ENCODE results near the gene SERPINA10.
"Not testable (repeated sequence)": the region's sequence is repeated elsewhere in the genome, so short reads cannot be mapped to it uniquely, and the experiment has no call there.

Gene SERPINA10

GRCh38 chr14:94312481-94313246, 19.6 kb upstream of the SERPINA10 start:
- DNase-seq, result no peak

GRCh38 chr14:94310248-94310647, 17.2 kb upstream of the SERPINA10 start:
- DNase-seq, result no peak

DNA sequence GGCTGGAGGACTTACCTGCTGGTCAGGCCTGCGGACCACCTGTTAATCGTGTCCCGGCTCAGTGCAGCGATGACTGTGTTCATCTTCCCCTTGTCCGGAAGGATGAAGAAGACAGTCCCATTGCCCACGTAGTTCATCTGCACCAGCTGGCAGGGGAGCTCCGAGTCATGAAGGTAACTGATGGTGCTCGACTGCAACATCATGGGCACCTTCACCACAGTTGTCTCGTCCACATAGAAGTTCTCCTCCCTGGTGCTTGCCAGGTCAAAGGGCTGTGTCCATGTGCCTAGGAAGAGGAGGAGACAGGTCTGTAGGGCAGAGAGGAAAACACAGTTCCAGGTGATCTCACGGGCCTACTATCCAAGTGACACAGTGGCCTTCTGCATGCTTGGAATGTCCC, 16.7 kb upstream of the SERPINA10 start:
- DNase-seq, result no peak

- peak; percentile 46 to 75 for DNase-seq
These were observed 14.4 kb upstream of the SERPINA10 start for GRCh38 chr14:94307410-94307992.

GRCh38 chr14:94306047-94306978, 13.2 kb upstream of the SERPINA10 start:
- DNase-seq, result no peak

DNA sequence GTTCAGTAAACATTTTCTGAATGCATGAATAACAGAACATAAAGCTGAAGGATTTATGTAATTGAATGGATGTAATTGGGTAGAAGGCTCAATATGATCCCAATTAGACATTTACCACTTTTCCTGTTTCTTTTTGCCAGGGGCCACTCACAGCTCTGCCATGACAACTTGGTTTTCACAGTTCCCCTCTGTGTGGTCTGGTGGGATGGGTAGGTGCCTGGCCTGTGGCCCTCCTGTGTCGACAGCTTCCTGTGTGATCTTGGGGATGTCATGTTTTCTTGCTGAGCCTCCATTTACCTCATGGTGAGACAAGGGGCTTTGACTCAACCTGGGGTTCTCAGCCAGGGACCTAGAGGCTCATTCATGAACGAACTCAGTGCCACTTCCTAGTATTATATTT, 12.6 kb upstream of the SERPINA10 start:
- DNase-seq, result no peak

DNA sequence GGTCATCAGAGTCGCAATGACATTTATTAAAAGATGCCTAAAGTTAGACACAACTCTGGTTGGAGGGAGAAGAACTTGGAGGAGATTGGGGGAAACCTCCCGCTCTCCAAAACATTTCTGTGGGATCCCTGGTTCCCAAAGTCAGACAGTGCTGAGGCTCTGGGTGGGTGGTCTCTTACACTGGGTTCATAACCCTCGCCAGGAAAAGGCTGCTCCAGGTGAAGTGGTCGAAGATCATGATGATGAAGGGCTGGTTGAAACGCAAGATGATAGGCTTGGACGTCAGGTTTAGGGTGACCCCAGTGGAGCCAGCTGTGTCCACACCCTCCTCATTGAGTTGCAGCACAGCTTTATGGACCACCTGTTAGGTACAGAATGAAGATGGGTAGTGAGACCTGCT, 11.2 kb upstream of the SERPINA10 start:
- DNase-seq, result no peak

- DNase-seq, result no peak
These were observed 10.0 kb upstream of the SERPINA10 start for GRCh38 chr14:94303111-94303510.

DNA sequence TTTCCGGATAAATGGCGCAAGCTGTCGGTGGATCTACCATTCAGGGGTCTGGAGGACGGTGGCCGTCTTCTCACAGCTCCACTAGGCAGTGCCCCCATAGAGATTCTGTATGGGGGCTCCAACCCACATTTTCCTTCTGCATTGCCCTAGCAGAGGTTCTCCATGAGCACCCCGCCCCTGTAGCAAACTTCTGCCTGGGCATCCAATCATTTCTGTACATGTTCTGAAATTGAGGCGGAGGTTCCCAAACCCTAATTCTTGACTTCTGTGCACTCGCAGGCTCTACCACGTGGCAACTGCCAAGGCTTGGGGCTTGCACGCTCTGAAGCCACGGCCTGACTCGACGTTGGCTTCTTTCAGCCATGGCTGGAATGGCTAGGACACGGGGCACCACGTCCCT, 5.1 kb upstream of the SERPINA10 start:
- DNase-seq, result no peak

DNA sequence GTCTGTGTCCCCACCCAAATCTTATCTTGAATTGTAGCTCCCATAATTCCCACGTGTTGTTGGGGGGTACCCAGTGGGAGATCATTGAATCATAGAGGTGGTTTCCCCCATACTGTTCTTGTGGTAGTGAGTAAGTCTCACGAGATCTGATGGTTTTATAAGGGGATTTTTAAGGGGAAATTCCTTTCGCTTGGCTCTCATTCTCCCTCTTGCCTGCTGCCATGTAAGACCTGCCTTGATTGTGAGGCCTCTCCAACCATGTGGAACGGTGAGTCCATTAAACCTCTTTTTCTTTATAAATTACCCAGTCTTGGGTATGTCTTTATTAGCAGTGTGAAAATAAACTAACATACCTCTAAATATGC, 3.1 kb upstream of the SERPINA10 start:
- not testable (repeated sequence) for DNase-seq

GRCh38 chr14:94295360-94296180, 2.5 kb upstream of the SERPINA10 start:
- no peak for DNase-seq

GRCh38 chr14:94293578-94293924, 483 bp upstream of the SERPINA10 start:
- DNase-seq, result no peak

DNA sequence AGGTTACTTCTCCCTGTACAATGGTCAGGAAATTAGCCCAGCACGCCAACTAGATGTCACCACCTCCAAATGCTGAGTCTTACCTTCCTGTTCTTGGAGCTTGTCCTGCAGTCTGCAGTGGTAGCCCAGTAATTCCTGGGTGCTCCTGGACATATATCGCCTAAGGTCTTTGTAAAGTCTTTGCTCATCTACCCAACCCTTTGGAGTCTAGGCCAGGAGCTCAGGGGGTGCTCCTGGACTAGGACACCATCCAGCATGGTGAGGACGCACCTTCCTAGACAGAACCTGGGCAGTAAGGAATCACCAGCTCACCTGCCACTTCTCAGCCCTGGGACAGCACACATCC, 569 bp downstream of the SERPINA10 start:
- DNase-seq, result no peak

- no peak for DNase-seq
These were observed 1.1 kb downstream of the SERPINA10 start for GRCh38 chr14:94291906-94292525.

DNA sequence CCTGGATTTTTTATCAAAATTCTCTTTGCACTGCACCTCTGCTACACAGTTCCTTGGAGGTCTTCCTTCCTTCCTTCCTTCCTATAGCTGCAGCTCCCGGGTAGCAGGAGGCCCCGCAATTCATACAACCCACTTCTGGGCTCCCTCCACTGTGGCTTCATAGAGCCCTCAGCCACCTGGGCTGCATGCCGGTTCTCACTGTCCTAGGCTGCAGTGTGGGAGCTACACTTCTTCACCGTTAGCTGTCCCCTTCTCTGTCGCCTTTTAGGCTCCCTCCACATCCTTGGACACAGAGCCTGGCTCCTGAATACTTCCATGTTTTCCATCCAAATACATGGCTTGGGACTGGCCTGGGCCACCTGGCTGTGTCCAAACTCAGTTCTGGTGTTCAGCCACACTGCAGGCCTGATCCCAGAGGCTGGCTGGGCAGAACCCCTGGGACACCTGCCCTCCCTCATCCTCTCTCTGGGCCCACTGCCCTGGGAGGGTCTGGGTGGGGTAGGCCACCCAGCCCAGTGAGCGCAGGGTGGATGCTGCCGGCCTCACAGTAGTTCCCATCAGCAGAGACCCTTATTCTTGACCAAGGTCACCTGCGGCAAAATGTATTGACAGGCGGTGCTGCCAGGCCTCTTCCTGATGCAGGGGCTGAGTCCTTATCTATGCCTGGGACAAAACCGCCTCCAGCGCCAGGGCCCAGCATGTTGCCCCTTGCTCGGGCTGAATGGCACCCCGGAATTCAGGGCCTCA, 1.7 kb downstream of the SERPINA10 start:
- no peak for DNase-seq

GRCh38 chr14:94290197-94290596, 2.9 kb downstream of the SERPINA10 start:
- no peak for DNase-seq

DNA sequence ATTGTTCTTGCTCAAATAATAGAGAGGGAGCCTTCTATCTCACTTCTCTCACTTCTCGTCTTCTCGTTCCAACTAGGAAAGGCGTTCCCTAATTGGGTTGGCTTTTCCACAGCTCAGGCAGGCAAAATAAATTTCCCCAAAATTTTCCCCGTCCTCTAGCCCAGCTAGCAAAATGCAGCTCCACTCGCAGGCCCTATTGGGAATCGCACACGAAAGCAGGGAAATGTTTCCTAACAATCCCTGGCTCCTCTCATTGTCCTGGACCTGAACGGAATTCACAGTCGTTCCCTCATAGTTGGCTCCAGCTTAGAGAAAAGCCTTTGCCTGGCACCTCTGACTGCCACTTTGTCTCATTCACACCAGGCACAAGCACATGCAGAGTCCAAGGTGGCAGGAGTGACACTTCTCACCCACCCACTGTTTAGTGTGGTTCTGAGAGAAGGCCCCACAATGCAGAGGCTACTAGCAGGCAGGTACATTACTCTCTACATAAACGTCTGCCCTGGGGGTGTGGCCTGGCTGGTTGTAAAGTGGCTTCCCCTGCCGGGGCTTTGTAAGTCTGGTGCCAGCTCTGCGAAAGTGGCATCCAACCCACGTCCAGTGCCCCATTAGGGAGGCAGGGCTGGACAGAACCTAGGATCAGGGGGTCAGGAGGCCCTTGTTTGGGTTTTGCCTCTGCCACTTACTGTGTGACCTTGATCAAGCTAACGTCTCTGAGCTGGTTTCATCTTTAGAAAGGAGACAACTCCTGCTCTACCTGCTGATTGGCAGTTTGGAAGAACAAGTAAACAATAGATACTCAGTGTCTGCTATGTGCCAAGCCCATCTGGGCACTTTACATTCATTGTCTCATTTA, 4.2 kb downstream of the SERPINA10 start:
- DNase-seq, result no peak

DNA sequence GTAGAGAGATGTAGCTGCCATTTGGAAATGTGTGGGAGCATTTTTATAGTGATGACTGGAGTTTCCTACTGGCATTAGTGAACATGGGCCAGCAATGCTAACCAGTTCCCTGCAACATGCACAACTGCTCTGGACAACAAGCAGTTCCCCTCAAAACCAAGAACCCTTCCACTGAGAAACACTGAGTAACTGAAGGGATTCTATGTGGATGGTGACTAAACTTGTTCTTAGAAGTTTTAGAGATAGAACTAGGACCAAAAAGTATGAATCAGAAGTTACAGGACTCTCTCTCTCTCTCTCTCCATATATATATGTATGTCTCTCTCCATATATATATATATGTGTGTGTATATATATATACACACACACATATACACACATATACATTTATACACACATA, 7.9 kb downstream of the SERPINA10 start:
- DNase-seq, result no peak

DNA sequence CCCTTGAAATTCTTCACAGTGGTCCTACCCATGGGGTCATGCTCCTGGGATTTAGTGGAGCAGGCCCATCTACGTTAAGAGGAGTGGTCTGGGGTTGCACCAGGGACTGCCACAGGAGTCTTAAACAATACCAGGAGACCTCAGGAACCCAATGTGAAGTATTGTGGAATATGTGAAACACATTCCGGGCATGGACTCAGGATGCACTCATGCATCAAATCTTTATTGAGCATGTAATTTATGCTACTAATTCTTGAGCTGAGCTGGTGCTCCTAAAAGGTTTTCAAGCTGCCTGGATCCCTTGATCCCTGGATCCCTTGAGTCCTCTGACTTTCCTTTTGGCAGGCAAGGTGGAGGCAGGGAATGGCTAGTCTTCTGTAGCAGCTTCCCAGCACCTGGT, 8.8 kb downstream of the SERPINA10 start:
- peak in 1 of 2 experiments; percentile 7 for DNase-seq

GRCh38 chr14:94282991-94283723, 9.9 kb downstream of the SERPINA10 start:
- no peak for DNase-seq

Data from NCI-H526 (cell line).